Motor neuron (in vitro differentiated cells): ENCODE measurements around the gene EIF5. TPM values are rescaled to one million over a fixed set of nuclear protein-coding genes. Genes with fewer than 3 reads are reported as not detected.

Experiments
- ATAC-seq, 8 experiments: fragments of 200-7000 bp; cut with Tn5 transposase; replicated peaks in 6 of 8; 2 replicates each; pipeline ENCODE4 v1.8.0; 2021; ENCODE audit warnings: mild to moderate bottlenecking in 8 of 8, moderate library complexity in 8 of 8
- H3K27ac ChIP-seq, 2 donors: fragments of 250-450 bp; sonication (Bioruptor Pico); 2 replicates each; pipeline ENCODE4 v1.9.0; 2021; ENCODE audit warnings: antibody characterized with exemption in 2 of 2, mild to moderate bottlenecking in 2 of 2, moderate library complexity in 1 of 2
- H3K4me1 ChIP-seq, 2 donors: fragments of 250-450 bp; sonication (Bioruptor Pico); replicated peaks in 1 of 2; 2 replicates each; pipeline ENCODE4 v1.6.1; 2021; ENCODE audit warnings: antibody characterized with exemption in 2 of 2, mild to moderate bottlenecking in 2 of 2, moderate library complexity in 1 of 2
- H3K4me3 ChIP-seq, 5 donors: fragments of 250-450 bp; sonication (Bioruptor Pico); 2 replicates each; pipeline ENCODE4 v1.9.0; 2021; ENCODE audit warnings: antibody characterized with exemption in 5 of 5, mild to moderate bottlenecking in 5 of 5, moderate library complexity in 4 of 5
- WGBS, 10 experiments: fragments of 450-650 bp; shearing (Covaris generic); methylation state at CpG; one replicate each; pipeline ENCODE4 v1.0.0; 2022; 5-methylcytosine and 5-hydroxymethylcytosine counted together
- in situ Hi-C, 9 experiments: fragments of 400-800 bp; cut with MboI; loops; one replicate each; pipeline ENCODE4 v1.15.0; 2021; ENCODE audit warnings: low sequenced_read_pairs in 9 of 9, low pct_unique_long_range_greater_than_20kb in 2 of 9; ENCODE audit not compliant: unreplicated experiment in 9 of 9
- total RNA-seq, 8 experiments: library from RNA; unstranded; fragments of 300-600 nt; gene quantifications; 2 replicates each; pipeline versions ENCODE4 v1.2.3 to v1.2.4, GENCODE V29; 2022

The EIF5 gene
- total RNA-seq, 8 experiments from 2014 or later: 86.5 to 192 (median 139) TPM

- WGBS, 10 experiments: 0 to 68% (median 31%) methylated on average over 4 to 9 of the region's 9 CpGs
- in situ Hi-C loops: no loop called here
- H3K4me3 ChIP-seq: peak overlapping the region; percentile 79 to 97 (median 83)
- H3K27ac ChIP-seq: no peak overlapping the region
- H3K4me1 ChIP-seq: peaks cover 6 to 19% of the 10 kb centered on the region in 2 donors
- ATAC-seq: no peak
Observed at GRCh38 chr14:103386713-103387329, 52.8 kb downstream of the EIF5 start.

- no peak for ATAC-seq
- in situ Hi-C loops: no loop called here
- Histone ChIP-seq H3K27ac (no peak overlapping the region), H3K4me3 (no peak overlapping the region), H3K4me1 (peaks cover 6 to 19% of the 10 kb centered on the region in 2 donors)
- 88 to 100% (median 100%) methylated on average over 1 of the region's 1 CpG; no CpG with 5 or more reads in 3 of the 10 experiments for WGBS, 10 experiments
Observed at GRCh38 chr14:103388664-103389063, 54.6 kb downstream of the EIF5 start.

DNA sequence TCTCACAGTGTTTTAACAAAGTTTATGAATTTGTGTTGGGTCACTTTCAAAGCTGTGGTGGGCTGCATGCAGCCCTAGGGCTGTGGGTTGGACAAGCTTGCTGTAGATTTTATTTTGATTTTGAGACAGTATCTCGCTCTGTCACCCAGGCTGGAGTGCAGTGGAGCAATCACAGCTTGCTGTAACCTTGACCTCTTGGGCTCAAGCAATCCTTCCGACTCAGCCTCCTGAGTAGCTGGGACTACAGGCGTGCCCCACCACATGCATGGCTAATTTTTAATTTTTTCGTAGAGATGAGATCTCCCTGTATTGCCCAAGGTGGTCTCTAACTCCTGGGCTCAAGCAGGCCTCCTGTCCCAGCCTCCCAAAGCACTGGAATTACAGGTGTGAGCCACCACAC lies 56.6 kb downstream of the EIF5 start:
- H3K4me3 ChIP-seq: no peak overlapping the region
- WGBS, 10 experiments: 79 to 100% (median 94%) methylated on average over 1 to 3 of the region's 4 CpGs; no CpG with 5 or more reads in 3 of the 10 experiments
- no peak for ATAC-seq
- in situ Hi-C loops: no loop called here
- peaks cover 6 to 19% of the 10 kb centered on the region in 2 donors for H3K4me1 ChIP-seq
- H3K27ac ChIP-seq: no peak overlapping the region

DNA sequence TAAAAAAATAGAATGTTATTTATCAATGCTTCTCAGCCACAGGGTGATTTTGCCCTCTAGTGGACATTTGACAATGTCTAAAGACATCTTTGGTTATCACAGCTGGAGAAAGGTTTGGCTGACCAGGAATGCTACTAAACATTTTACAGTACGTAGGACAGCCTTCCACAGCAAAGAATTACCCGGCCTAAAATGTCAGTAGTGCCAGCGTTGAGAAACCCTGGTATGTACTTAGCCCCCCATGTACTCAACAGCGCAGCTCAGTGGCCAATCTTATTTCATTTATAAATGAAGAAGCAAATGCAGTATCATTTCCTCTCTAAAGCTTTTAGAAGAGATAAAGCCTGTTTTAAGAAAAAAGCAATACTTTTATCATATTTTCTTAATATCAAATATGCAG lies 57.0 kb downstream of the EIF5 start:
- peak in 3 of 8 experiments; percentile 28 to 78 (median 30) for ATAC-seq
- in situ Hi-C loops: no loop called here
- Histone ChIP-seq H3K4me1 (peaks cover 6 to 19% of the 10 kb centered on the region in 2 donors), H3K4me3 (no peak overlapping the region), H3K27ac (no peak overlapping the region)
- WGBS, 10 experiments: 0 to 100% (median 47%) methylated on average over 1 to 4 of the region's 4 CpGs

GRCh38 chr14:103392106-103392505 lies 58.1 kb downstream of the EIF5 start:
- Histone ChIP-seq H3K4me3 (no peak overlapping the region), H3K4me1 (peaks cover 6 to 15% of the 10 kb centered on the region in 2 donors), H3K27ac (no peak overlapping the region)
- ATAC-seq: no peak
- 88 to 100% (median 99%) methylated on average over 1 to 5 of the region's 5 CpGs; no CpG with 5 or more reads in 2 of the 10 experiments for WGBS, 10 experiments
- in situ Hi-C loops: no loop called here

DNA sequence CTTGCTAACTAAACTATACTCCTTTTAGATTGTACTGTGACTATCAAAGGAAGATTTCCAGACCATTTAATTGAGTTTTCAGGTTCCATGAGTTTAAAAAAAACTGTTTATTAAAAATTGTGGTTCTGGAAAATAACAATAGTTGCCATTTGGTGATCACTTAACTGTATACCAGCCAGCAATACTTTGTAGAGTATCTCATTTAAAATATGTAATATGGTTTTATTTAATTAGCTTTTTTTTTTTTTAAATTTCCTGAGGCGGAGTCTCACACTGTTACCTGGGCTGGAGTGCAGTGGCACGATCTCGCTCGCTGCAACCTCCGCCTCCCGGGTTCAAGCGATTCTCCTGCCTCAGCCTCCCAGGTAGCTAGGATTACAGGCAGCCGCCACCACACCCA lies 58.5 kb downstream of the EIF5 start:
- Histone ChIP-seq H3K27ac (no peak overlapping the region), H3K4me3 (no peak overlapping the region), H3K4me1 (peaks cover 4 to 10% of the 10 kb centered on the region in 2 donors)
- ATAC-seq: no peak
- in situ Hi-C loops: no loop called here
- WGBS, 10 experiments: 87 to 100% (median 93%) methylated on average over 3 to 8 of the region's 8 CpGs; no CpG with 5 or more reads in 3 of the 10 experiments

GRCh38 chr14:103393070-103393469 lies 59.0 kb downstream of the EIF5 start:
- H3K4me1 ChIP-seq: peaks cover under 1 to 5% of the 10 kb centered on the region in 2 donors
- H3K27ac ChIP-seq: no peak overlapping the region
- in situ Hi-C loops: no loop called here
- no peak for ATAC-seq
- WGBS, 10 experiments: 13 to 100% (median 82%) methylated on average over 1 to 6 of the region's 6 CpGs
- H3K4me3 ChIP-seq: no peak overlapping the region

- in situ Hi-C loops: no loop called here
- WGBS, 10 experiments: 11 to 94% (median 66%) methylated on average over 2 to 9 of the region's 9 CpGs
- H3K27ac ChIP-seq: no peak overlapping the region
- no peak overlapping the region for H3K4me3 ChIP-seq
- peak in 3 of 8 experiments; percentile 29 to 48 (median 48) for ATAC-seq
- H3K4me1 ChIP-seq: no peaks in the 10 kb centered on the region
Observed at GRCh38 chr14:103393676-103394626, 59.9 kb downstream of the EIF5 start.

Other genes with a start within 250 kb of the EIF5 start
- gene EXOC3L4, start 239.5 kb upstream of the EIF5 start, total RNA-seq: 1 to 10 TPM in 1 of 8 experiments, under 1 TPM in 5, not detected in 2; 0.13 to 3.0 (median 0.39) TPM
- 10 to 100 TPM in 3 of 8 experiments, 1 to 10 TPM in 3, under 1 TPM in 2; 0.78 to 98.8 (median 2.0) TPM for gene TNFAIP2, start 210.8 kb upstream of the EIF5 start, total RNA-seq
- gene MARK3, start 51.2 kb downstream of the EIF5 start, total RNA-seq: 100 to 1,000 TPM in 3 of 8 experiments, 10 to 100 TPM in 5; 62.8 to 149 (median 74.2) TPM
- 1,000 to 10,000 TPM in 1 of 8 experiments, 100 to 1,000 TPM in 6, 10 to 100 TPM in 1; 37.4 to 1,622 (median 346) TPM for gene CKB, start 188.6 kb downstream of the EIF5 start, total RNA-seq
- gene TRMT61A, start 195.0 kb downstream of the EIF5 start, total RNA-seq: 10 to 100 TPM in 4 of 8 experiments, 1 to 10 TPM in 4; 5.3 to 14.6 (median 10.2) TPM
- gene BAG5, start 228.4 kb downstream of the EIF5 start, total RNA-seq: 10 to 100 TPM; 23.0 to 34.5 (median 26.7) TPM
- 10 to 100 TPM; 38.8 to 69.5 (median 56.7) TPM for gene COA8, start 228.7 kb downstream of the EIF5 start, total RNA-seq